Panc1 (cell line): ENCODE results near the gene AKT1S1. TPM values are rescaled to one million over a fixed set of nuclear protein-coding genes. Genes with fewer than 3 reads are reported as not detected.

Experiments
- ATAC-seq: fragments of 200-7000 bp; cut with Tn5 transposase; 2 replicates; pipeline ENCODE4 v1.9.1; 2020; ENCODE audit warnings: mild to moderate bottlenecking, moderate library complexity
- BruUV-seq: library from RNA; stranded (reverse); fragments of 400-500 nt; replicated peaks from 2 replicates; lab custom pipeline; 2021; lab: Mats Ljungman, UMichigan
- CTCF ChIA-PET: fragments of 300-600 bp; sonication (Branson Sonifier 250); formaldehyde crosslinking; loops from one replicate; lab custom pipeline; 2022; ENCODE audit warnings: antibody characterized with exemption; lab: Charles Lee
- POLR2A ChIA-PET: fragments of 300-600 bp; sonication (Branson Sonifier 250); formaldehyde crosslinking; loops from one replicate; lab custom pipeline; 2022; ENCODE audit warnings: antibody characterized with exemption; lab: Charles Lee
- DNase-seq: peaks from one replicate; pipeline ENCODE4 v3.0.0-alpha.2; 2010; ENCODE audit warnings: low read depth, low spot score
- H3K27ac ChIP-seq: 2 replicates; pipeline ENCODE4 v1.5.1; 2011; ENCODE audit warnings: mild to moderate bottlenecking, low read length, inconsistent platforms
- H3K27me3 ChIP-seq: fragments of 200-500 bp; sonication (Bioruptor generic); 2 replicates; pipeline ENCODE4 v1.6.0; 2014; ENCODE audit warnings: low read length, inconsistent platforms; ENCODE audit not compliant: control insufficient read depth, insufficient read depth
- H3K36me3 ChIP-seq: fragments of 200-500 bp; sonication (Bioruptor generic); 2 replicates; pipeline ENCODE4 v1.5.1; 2014; ENCODE audit warnings: inconsistent platforms, mild to moderate bottlenecking, low read length, moderate library complexity; ENCODE audit not compliant: control insufficient read depth, insufficient read depth
- H3K4me1 ChIP-seq: 2 replicates; pipeline ENCODE4 v1.5.1; 2011; ENCODE audit warnings: inconsistent platforms, mild to moderate bottlenecking, low read length, moderate library complexity; ENCODE audit not compliant: control insufficient read depth, insufficient read depth
- H3K4me3 ChIP-seq, 2 experiments: 2 replicates each; pipeline ENCODE4 v1.5.1; 2011 to 2012; ENCODE audit warnings: low read depth in 2 of 2, low read length in 2 of 2, mild to moderate bottlenecking in 2 of 2, inconsistent platforms in 1 of 2, moderate library complexity in 1 of 2
- H3K9me3 ChIP-seq: fragments of 200-500 bp; sonication (Bioruptor generic); 2 replicates; pipeline ENCODE4 v1.5.1; 2014; ENCODE audit warnings: low read depth, mild to moderate bottlenecking, inconsistent platforms, low read length, moderate library complexity; ENCODE audit not compliant: control insufficient read depth, insufficient read depth
- POLR2AphosphoS5 ChIP-seq: IDR thresholded peaks from 2 replicates; pipeline ENCODE4 v1.6.1; 2012; ENCODE audit warnings: mild to moderate bottlenecking, low read depth, low read length, moderate library complexity
- SIN3A ChIP-seq: IDR thresholded peaks from 2 replicates; pipeline ENCODE4 v1.6.1; 2012; ENCODE audit warnings: low read depth, mild to moderate bottlenecking, low read length, moderate library complexity, borderline replicate concordance; ENCODE audit not compliant: insufficient read depth
- TCF7L2 ChIP-seq: IDR thresholded peaks from 2 replicates; pipeline ENCODE4 v1.6.1; 2011; ENCODE audit warnings: mild to moderate bottlenecking, low read depth, low read length, inconsistent platforms
- in situ Hi-C: cut with HindIII; loops from 2 replicates; pipeline ENCODE4 v1.10.0; 2016; ENCODE audit warnings: low sequenced_read_pairs, low pct_unique_long_range_greater_than_20kb
- intact Hi-C: fragments of 100-400 bp; cut with micrococcal nuclease; formaldehyde crosslinking; loops from one replicate; pipeline ENCODE4 v1.10.0; 2022; ENCODE audit not compliant: unreplicated experiment
- total RNA-seq: library from RNA; stranded (reverse); gene quantifications from one replicate; pipeline ENCODE4 v1.2.1, GENCODE V29; 2021; ENCODE audit not compliant: unreplicated experiment
- TF ChIP-seq, protein P1 (sequence below): fragments of 450-650 bp; IDR thresholded peaks from 2 replicates; pipeline ENCODE4 v1.5.1; 2017; ENCODE audit warnings: mild to moderate bottlenecking
- TF ChIP-seq, protein P2 (sequence below), 2 experiments: IDR thresholded peaks; 2 replicates each; pipeline ENCODE4 v1.6.1; 2011 to 2012; ENCODE audit warnings: low read depth in 2 of 2, control low read depth in 1 of 2, low read length in 1 of 2, mild to moderate bottlenecking in 1 of 2, moderate library complexity in 1 of 2; ENCODE audit not compliant: insufficient read depth in 1 of 2

The AKT1S1 gene
- total RNA-seq, 1 experiment from 2014 or later = 92.8 TPM

DNA sequence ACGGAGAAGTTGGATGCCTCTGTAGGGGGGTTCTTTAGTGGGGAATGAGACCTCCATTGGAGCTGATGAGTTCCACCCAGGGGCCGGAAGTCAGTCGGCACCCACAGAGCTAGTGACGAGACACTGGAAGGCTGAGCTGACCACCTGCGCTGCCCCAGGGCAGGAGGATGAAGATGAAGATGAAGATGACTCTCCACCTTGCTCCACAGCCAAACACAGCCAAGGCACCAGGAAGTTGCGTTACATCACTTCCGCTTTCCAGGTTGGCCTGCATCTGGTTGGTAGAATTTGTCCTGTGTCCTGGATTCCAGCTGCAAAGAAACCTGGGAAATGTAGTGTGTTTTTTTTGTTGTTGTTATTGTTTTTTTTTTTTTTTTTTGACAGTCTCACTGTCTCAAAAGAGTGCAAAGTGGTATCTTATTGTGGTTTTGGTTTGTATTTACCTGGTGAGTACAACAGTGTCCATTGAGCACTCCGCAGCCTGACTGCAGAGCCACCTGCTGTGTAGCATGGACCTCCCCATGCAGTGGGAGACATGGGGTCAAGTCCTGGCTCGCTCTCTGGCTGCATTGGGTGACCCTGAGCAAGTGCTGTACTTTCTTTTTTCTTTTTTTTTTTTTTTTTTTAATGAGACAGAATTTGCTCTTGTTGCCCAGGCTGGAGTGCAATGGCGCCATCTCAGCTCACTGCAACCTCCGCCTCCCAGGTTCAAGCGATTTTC lies 2.2 kb upstream of the AKT1S1 start:
- no peak for DNase-seq
- TSS peak; percentile 79 for BruUV-seq

DNA sequence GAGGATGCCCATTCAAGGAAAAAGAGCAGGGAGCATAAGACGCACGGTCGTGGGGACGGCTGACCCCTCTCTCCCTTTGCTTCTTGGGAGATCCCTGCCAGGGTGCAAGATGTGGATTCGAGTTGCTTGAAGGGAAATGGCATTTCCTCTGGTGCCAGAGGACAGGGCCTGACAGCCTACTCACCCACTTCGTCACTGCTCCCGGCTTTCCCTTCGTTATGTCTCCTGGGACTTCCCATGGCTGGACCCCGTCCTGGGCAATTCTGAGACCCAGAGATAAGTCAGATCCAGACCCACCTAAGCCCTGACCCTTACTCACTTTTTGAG lies 1.6 kb upstream of the AKT1S1 start:
- Histone ChIP-seq H3K27ac (peak overlapping the region; percentile 98), H3K27me3 (no peaks in the 10 kb centered on the region), H3K4me1 (peaks cover 16% of the 10 kb centered on the region), H3K9me3 (no peaks in the 10 kb centered on the region), H3K36me3 (peaks cover 5% of the 10 kb centered on the region; the same call in 1 of the 2 replicates), H3K4me3 (peak overlapping the region; percentile 89 to 92)
- intact Hi-C loops (no loop called here), in situ Hi-C loops (no loop called here)
- TF ChIP-seq SIN3A = no peak
- TF ChIP-seq, protein P1, sequence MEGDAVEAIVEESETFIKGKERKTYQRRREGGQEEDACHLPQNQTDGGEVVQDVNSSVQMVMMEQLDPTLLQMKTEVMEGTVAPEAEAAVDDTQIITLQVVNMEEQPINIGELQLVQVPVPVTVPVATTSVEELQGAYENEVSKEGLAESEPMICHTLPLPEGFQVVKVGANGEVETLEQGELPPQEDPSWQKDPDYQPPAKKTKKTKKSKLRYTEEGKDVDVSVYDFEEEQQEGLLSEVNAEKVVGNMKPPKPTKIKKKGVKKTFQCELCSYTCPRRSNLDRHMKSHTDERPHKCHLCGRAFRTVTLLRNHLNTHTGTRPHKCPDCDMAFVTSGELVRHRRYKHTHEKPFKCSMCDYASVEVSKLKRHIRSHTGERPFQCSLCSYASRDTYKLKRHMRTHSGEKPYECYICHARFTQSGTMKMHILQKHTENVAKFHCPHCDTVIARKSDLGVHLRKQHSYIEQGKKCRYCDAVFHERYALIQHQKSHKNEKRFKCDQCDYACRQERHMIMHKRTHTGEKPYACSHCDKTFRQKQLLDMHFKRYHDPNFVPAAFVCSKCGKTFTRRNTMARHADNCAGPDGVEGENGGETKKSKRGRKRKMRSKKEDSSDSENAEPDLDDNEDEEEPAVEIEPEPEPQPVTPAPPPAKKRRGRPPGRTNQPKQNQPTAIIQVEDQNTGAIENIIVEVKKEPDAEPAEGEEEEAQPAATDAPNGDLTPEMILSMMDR = no peak
- ChIA-PET CTCF (no interaction called here), POLR2A (no interaction called here)
- no TSS peak for BruUV-seq
- DNase-seq (no peak), ATAC-seq (no peak)

More for the DNA sequence above, 2.2 kb upstream of the AKT1S1 start:
- in situ Hi-C loops = no loop called here
- no peak for TF ChIP-seq POLR2AphosphoS5
- no peak for TF ChIP-seq TCF7L2
- no peak for TF ChIP-seq SIN3A
- TF ChIP-seq, protein P2, sequence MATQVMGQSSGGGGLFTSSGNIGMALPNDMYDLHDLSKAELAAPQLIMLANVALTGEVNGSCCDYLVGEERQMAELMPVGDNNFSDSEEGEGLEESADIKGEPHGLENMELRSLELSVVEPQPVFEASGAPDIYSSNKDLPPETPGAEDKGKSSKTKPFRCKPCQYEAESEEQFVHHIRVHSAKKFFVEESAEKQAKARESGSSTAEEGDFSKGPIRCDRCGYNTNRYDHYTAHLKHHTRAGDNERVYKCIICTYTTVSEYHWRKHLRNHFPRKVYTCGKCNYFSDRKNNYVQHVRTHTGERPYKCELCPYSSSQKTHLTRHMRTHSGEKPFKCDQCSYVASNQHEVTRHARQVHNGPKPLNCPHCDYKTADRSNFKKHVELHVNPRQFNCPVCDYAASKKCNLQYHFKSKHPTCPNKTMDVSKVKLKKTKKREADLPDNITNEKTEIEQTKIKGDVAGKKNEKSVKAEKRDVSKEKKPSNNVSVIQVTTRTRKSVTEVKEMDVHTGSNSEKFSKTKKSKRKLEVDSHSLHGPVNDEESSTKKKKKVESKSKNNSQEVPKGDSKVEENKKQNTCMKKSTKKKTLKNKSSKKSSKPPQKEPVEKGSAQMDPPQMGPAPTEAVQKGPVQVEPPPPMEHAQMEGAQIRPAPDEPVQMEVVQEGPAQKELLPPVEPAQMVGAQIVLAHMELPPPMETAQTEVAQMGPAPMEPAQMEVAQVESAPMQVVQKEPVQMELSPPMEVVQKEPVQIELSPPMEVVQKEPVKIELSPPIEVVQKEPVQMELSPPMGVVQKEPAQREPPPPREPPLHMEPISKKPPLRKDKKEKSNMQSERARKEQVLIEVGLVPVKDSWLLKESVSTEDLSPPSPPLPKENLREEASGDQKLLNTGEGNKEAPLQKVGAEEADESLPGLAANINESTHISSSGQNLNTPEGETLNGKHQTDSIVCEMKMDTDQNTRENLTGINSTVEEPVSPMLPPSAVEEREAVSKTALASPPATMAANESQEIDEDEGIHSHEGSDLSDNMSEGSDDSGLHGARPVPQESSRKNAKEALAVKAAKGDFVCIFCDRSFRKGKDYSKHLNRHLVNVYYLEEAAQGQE (IDR thresholded peaks at IDR 0.05; ENCODE audit: insufficient read depth in 1 of 2, low read depth in 2 of 2, low read length in 1 of 2) = no peak
- TF ChIP-seq, protein P1 = no peak
- H3K27me3 ChIP-seq = no peaks in the 10 kb centered on the region
- intact Hi-C loops = no loop called here
- ChIA-PET CTCF (no interaction called here), POLR2A (interaction anchor here (0.6 kb wide), 1 partner anchor 50 kb away, joined by 4 read pairs; no protein-coding TSS in a partner anchor)
- H3K4me3 ChIP-seq = peak overlapping the region; percentile 89 to 92
- no peak for ATAC-seq
- H3K36me3 ChIP-seq = peaks cover 5% of the 10 kb centered on the region; the same call in 1 of the 2 replicates
- H3K4me1 ChIP-seq = peaks cover 16% of the 10 kb centered on the region
- H3K27ac ChIP-seq = peak overlapping the region; percentile 98; the same call in 1 of the 2 replicates
- no peaks in the 10 kb centered on the region for H3K9me3 ChIP-seq
